ENCODE results near the gene SHC2.

The SHC2 gene

DNA sequence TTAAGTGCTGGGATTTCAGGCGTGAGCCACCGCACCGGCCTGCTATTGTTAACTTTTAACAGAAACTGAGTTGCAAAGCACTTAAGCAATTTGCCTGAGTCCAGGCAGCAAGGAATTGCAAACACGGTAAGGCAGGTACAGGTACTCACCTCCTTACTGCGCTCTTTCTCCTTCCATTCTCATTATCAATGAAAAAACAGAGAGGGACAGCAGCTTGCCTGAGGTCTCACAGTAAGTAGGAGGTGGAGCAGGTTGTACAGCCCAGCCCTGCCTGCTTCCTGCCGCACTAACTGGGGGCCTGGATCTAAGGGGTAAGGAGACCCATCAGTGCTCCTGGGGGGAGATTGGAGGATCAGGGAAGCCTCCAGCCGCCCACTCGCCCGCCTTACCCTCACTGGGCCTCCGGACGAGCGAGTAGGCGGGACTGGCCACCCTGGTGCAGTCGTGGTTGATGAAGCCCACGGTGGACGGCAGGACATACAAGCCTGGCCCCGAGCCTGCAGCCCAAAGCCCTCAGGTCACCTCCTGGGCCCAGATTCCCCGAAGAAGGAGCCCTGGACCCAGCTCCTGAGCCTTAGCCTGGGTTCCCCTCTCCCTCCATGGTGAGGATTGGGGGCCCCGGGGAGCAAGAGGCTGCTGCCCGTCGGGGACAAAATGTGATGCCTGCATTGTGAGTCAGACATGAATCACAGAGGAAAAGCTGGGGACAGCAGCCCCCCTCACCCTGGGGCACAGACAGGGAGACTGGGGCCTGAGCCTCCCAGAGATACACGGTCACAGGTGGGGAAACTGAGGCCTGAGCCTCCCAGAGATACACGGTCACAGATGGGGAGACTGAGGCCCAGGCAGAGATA is 11.4 kb upstream of the SHC2 start:
- DNase-seq, result no peak

DNA sequence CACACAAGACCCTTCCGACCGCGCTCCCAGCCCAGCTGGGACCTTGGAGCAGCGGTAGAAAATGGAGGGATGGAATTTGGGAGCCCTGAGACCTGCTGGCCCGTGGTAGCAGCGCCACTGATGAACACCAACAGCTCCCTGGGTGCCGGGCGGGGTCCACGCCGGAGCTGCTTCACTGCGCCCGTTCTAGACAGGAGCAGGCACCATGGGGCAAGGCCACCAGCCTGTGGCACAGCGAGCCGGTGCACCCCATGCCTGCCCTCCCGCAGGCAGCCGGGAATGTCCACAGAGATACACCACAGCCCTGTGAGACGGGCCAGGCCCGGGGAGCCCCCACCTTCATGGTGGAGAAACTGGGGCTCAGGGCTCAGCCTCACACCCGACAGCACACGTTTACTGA is 9.9 kb upstream of the SHC2 start:
- DNase-seq, result no peak

DNA sequence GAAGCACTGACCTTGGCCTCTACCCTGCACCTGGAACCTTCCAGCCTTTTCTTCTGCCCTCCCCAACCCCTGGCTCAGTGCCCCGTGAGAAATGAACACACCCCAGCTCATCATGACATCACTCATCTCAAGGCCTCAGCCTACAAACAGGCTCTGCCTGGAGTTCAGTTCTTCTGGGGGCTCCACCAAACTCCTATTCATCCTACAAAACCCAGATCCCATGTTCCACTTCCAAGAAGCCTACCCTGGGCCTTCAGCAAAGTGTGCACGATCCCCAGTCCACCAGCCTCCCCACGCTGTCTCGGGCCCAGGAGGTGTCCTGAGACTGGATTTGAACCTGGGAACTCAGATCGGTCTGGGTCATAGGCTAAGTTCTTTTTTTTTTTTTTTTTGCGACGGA is 9.0 kb upstream of the SHC2 start:
- DNase-seq, result no peak

DNA sequence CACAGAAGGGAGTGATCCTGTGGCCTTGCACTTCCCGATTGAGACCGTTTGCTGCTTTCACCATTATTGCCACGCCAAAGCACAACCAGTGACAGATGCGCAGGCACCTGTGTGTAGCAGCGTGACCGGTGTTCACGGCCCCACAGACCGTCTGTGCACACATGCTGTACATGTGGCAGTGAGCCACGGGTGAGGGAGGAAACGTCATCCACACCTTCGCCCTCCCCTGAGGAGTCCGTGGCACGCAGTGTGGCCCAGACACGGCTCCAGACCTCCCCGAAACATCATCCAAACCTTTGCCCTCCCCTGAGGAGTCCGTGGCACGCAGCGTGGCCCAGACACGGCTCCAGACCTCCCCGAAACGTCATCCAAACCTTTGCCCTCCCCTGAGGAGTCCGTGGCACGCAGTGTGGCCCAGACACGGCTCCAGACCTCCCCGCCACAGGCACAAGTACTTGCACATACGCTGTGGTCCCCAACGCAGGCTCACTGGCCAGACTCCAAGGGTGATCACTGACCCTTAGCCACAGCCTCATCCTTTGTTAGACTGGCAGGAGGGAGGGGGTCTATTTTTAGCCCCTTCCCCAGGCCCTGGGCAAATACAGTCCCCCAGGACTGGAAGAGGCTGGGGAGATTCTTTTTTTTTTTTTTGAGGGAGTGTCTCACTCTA is 7.9 kb upstream of the SHC2 start:
- peak in 1 of 58 donors; percentile 26 for DNase-seq

DNA sequence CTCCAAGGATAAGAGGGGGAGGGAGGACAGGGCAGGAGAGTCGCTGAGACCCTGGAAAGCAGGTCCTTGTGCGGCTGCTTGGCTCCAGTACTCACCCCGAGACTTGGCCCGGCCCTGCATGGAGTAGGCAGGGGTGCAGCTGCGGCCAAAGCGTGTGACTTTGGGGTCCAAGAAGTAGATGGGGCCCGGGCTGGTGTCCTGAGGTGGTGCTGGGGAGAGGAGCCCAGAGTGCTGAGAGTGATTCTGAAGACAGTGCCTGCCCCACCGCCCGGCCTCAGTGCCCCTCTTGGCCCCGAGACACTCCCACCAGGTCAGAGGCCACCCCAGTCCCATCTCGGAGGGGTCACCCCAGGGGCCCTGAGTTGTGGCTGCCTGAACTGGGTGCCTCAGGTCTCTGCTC is 6.7 kb upstream of the SHC2 start:
- DNase-seq, result no peak

DNA sequence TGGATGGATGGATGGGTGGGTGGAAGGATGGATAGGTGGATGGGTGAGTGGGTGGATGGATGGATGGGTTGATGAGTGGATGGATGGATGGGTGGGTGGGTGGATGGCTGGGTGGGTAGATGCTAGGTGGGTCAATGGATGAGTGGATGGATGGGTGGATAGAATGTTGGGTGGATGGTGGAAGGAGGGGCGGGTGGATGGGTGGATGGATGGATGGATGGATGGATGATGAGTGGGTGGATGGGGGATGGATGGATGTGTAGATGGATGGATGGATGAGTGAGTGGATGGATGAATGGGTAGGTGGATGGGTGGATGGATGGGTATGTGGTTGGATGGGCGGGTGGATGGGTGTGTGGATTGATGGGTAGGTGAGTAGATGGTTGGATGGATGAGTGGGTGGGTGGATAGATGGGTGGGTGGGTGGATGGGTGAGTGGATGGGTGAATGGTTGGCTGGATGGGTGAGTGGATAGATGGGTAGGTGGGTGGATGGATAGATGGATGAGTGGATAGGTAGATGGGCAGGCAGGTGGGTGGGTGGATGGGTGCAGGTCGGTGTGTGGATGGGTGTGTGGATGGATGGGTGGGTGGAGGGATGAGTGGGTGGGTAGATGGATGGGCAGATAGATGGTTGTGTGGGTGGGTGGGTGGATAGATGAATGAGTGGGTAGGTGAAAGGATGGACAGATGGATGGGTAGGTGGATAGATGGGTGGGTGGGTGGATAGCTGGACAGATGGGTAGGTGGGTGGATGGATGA is 4.4 kb upstream of the SHC2 start:
- DNase-seq, result no peak

DNA sequence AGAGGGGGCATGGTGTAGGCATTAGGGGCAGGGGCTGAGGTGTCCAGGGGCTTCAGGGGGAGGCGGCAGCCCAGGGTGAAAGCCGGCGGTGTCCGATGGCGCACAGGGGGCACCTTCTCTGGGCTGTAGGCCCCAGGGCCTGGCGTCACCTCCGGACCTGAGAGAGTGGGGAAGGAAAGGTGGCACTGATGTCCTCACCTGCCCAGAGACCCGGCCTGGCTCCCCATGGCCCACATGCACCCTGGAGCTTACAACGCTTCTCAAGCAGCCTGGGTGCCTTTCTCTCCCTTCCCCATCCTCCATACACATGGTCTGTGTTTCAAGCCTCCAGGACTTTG is 3.3 kb upstream of the SHC2 start:
- no peak for DNase-seq

DNA sequence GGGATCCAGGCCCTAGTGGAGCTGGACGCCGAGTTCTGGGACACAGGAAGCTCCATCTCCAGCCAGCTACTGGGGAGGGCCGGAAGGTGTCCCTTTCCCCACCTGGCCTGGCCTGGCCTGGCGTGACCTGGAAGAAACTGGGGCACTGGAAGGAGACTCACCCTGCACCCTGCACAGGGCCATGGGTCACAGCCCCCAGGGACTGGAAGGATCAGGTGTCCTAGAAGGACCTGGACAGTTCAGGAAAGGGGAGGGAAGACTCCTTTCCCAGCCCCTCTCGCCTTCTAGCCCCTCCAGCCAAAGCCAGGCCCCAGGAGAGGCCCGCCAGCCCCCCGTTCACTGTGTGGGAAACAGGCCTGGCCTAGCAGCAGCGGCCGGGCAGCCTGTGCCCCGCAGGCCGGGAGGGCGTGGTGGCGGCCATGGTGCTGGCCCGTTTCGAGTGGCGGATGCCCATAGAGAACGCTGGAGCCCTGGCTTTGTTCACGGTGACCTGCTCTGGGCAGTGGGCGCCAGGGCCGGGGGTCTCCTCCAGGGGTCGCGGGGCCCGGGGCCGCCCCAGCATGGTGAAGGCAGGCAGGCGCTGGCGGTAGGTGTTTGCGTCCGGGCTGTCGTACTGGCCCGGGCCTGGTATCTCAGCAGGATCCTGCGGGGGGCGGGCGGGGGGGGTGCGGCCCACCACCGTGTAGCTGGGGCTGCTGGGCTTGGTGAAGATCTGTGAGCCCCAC is 2.8 kb upstream of the SHC2 start:
- DNase-seq, result no peak

DNA sequence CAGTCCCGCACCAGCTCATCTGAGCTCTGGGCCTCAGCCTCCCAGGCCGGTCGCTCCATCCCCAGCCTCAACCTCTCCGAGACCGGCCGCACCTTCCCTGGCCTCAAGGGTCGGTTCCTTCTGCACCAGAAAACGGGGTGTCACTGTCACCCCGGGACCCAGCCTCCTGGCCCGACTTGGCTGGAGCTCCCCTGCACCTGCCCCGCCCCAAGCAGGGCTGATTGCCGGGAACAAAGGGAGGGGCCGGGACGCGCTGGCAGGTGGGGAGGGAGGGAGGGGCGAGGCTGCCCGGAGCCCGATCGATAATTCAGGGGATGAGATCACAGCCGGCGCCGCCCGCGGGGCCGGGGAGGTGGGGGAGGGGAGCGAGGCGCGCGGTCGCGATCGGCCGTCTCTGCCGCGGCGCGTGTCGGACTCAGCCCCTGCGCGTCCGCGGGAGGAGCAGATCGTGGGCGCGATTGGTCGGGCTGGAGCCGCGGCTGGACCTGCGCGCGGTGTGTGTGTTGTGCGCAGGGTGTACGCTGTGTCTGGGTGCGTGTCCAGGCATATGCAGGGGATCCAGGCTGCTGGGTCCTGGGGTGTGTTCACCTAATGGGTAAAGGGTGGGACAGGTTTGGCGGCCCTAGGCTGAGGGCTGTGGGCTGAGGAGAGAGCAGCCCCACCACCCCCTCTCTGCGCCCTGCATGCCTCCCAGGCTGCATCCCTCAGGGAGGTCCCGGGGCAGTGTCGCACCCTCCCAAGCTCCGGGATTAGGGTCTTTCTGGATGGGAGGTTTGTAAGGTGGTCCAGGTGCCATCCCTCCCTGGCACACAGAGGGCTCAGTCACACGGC is 1.1 kb upstream of the SHC2 start:
- peak in 46 of 58 donors; percentile 7 to 72 (median 42) for DNase-seq

DNA sequence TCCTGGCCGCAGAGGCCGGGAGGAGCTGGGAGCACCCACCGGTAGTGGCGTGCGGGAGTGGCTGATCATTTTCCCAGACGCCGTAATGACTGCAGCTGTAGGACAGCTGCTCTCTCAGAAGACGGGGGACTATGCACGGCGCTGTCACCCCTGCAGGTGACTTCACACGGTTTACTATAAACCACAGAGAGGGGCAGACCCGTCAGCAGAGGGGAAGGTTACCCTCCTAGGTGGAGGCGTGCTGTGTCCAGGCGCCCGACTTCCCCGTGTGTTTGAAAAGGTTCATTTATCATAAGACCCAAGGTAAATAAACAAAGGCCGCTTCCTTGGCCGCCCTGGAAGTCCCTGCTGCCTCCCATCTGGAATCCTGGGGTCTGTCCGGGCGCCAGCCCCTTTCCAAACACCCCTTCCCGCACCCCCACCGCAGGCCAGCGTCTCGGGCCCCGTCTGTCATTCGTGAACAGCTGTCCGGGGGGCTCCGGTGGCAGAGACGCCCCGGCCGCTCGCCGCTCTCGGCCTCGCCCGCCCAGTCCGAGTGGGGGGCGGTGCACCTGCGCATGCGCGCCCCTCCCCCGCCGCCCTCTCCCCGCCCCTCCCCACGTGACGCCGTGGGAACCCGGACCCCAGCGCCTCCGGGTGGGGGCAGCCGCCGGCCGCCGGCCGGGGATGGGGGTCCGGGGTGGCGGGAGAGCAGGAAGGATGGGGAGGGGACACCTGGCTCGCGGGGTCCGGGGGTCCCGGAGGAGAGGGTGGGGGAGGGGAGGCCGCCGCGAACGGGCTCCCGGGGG is 915 bp downstream of the SHC2 start:
- peak in 55 of 58 donors; percentile 12 to 83 (median 59) for DNase-seq

DNA sequence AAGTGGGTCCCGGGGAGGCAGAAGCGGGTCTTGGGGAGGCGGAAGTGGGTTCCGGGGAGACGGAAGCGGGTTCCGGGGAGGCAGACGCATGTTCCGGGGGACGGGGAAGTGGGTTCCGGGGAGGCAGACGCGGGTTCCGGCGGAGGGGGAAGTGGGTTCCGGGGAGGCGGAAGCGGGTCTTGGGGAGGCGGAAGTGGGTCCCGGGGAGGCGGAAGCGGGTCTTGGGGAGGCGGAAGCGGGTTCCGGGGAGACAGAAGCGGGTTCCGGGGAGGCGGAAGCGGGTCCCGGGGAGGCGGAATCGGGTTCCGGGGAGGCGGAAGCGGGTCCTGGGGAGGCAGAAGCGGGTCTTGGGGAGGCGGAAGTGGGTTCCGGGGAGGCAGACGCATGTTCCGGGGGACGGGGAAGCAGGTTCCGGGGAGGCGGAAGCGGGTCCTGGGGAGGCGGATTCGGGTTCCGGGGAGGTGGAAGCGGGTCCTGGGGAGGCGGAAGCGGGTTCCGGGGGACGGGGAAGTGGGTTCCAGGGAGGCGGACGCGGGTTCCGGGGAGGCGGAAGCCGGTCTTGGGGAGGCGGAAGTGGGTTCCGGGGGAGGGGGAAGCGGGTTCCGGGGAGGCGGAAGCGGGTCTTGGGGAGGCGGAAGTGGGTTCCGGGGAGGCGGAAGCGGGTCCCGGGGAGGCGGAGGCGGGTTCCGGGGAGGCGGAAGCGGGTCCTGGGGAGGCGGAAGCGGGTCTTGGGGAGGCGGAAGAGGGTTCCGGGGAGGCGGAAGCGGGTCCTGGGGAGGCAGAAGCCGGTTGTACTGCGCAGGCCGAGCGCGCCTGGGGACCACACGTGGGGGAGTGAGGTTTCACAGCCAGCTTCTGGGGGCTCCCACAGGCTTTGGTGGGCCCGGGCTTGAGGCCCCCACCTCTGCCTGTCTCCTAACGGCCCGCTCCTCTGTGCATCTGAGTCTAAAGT is 2.5 kb downstream of the SHC2 start:
- DNase-seq, result no peak

DNA sequence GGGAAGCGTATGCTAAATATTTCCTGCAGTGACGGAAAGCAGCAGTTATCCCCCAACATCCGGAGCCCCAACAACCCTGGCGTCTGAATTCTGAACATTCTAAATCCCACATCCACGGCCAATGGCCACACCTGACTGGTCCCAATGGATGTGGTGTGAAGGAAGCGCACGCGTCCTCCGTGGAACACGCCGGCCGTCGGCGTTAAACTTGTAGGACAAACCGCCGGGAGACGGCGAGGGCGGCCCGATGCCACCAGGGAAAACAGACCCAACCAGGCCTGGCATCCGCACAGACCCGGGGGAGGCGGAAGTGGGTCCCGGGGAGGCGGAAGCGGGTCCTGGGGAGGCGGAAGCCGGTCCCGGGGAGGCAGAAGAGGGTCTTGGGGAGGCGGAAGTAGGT is 3.2 kb downstream of the SHC2 start:
- DNase-seq, result no peak

DNA sequence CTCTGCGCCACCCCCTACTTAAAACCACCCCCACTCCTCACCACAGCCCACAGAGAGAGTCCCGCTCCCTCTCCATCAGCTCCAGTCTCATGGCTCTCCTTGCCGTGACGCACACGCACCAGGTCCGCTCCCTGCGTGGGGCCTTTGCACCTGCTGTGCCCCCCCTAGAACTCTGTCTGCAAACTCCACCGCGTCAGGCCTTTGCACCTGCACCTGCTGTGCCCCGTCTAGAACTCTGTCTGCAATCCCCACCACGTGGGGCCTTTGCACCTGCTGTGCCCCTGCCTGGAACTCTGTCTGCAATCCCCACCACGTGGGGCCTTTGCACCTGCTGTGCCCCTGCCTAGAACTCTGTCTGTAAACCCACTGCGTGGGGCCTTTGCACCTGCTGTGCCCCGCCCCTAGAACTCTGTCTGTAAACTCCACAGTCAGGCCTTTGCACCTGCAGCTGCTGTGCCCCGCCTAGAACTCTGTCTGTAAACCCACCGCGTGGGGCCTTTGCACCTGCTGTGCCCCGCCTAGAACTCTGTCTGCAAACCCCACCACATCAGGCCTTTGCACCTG is 4.2 kb downstream of the SHC2 start:
- no peak for DNase-seq

DNA sequence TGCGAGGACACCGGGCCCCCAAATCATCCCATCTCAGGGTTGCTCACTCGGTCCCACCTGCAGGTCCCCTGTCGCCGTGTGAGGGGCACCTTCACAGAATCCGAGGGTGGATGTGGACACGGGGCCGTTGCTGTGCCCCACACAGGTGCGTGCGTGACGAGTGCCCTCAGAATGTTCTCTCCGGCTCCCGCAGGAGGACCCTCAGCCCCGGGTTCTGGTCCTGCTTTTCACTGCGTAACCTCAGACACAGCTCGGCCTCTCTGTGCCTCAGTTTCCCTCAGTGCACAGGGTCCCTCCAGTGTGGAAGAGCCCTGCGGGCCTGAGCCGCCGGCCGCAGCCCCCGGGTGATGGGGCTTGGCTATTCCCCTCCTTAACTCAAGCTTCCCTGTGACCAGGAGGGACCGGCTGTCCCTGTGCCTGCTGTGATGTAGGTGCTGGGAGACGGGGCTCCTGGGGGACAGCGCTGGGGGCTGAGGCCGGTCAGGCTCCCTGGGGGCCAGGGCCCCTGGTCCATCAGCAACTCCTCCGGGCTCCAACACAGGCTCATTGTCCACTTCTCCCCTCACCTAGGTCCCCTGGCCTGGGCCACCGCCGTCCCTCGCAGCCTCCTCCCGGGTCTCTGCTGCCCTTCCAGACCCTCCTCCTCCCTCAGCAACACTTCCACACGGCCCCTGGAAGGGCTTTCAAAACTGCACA is 4.8 kb downstream of the SHC2 start:
- no peak for DNase-seq

DNA sequence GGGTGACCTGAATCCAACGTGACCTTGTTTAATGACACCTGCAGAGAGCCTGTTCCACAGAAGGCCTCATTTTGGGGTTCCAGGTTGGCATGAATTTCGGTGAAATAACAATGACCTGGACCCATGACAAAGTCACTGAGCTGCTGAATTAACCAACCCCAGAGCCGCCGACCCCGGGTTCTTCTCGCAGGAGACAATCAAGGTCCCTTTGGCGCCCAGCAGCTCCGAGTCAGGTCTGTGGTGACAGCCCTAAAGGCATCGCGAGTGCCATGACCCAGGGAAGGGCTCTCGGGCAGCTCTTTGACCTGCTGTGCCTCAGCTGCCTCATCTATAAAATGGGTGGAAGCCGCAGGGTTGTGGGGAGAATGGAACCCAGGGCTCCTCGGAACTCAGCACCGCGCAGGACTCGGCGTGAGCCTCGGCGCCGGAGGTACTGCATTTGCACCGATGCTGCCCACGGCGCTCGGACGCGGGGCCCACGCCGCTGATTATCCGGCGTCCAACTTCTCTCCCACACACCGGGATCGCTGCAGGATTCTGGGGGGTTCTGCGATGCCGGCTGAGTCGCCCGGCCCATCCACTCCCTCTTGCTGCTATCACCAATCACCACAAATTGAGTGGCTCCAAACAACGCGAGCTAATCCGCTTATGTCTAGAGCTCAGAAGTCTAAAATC is 5.7 kb downstream of the SHC2 start:
- no peak for DNase-seq

DNA sequence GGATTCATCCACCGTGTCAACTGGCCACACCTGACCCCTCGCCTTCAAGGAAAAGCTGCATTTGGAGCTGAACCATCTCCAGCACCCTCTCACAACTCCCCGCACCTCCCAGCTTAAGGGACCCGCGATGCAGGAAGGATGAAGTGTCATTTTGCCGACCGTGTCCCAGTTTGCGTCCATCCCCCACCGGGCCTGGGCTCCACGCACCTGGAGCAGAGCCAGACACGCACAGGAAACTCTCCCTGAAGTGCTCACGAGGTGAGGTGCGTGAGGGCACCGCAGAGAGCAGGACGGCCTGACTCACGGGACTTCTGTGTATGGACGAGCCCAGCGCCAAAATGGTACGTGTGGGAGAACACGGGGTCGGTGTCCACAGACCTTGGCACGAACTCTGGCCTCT is 7.2 kb downstream of the SHC2 start:
- no peak for DNase-seq

DNA sequence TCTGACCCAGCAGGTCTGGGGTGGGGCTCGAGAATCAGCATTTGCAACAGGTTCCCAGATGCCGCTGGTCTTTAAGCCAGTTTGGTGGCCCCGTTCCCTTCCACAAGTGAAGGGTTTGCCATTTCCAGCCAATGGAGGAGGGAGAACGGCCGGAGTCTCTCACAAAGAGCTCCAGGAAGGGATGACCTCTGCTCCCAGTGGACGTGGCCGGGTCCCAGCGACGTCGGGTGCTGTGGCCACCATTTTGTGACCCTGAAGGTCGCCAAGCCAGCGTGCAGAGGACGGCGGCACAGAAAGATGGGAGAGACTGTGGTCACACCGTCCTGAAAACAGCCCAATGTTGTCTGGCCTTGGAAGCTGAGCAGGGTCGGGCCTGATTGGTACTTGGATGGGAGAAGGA is 8.0 kb downstream of the SHC2 start:
- DNase-seq, result no peak

Measured in anterior cingulate cortex (tissue), 58 donors.